SK-N-SH treated with all-trans-retinoic acid at 6 μM for 48 hours (cell line): ENCODE results near the gene ELFN2.

Source experiments
- ARNTL ChIP-seq: fragments of 450-650 bp; formaldehyde crosslinking; IDR thresholded peaks from 2 replicates; pipeline ENCODE4 v1.5.0; 2020; ENCODE audit warnings: low read depth, mild to moderate bottlenecking, moderate library complexity, borderline replicate concordance
- BACH2 ChIP-seq: fragments of 250-450 bp; sonication (Bioruptor Pico); IDR thresholded peaks from 2 replicates; pipeline ENCODE4 v1.9.0; 2021; ENCODE audit warnings: mild to moderate bottlenecking, borderline replicate concordance
- CREB5 ChIP-seq: fragments of 250-450 bp; sonication (Bioruptor Pico); IDR thresholded peaks from 2 replicates; pipeline ENCODE4 v1.5.1; 2020; ENCODE audit warnings: low read depth, mild to moderate bottlenecking, moderate library complexity
- ESRRG ChIP-seq: fragments of 250-450 bp; sonication (Bioruptor Pico); IDR thresholded peaks from 2 replicates; pipeline ENCODE4 v1.6.1; 2021; ENCODE audit warnings: mild to moderate bottlenecking
- GLIS3 ChIP-seq: fragments of 250-450 bp; sonication (Bioruptor Pico); IDR thresholded peaks from 2 replicates; pipeline ENCODE4 v1.5.0; 2020; ENCODE audit warnings: mild to moderate bottlenecking, moderate library complexity
- TOX ChIP-seq: fragments of 250-450 bp; sonication (Bioruptor Pico); IDR thresholded peaks from 2 replicates; pipeline ENCODE4 v1.8.0; 2021; ENCODE audit warnings: mild to moderate bottlenecking, moderate library complexity, borderline replicate concordance
- TSHZ2 ChIP-seq: fragments of 250-450 bp; sonication (Bioruptor Pico); IDR thresholded peaks from 2 replicates; pipeline ENCODE4 v1.5.0; 2020; ENCODE audit warnings: mild to moderate bottlenecking, moderate library complexity
- ZFP3 ChIP-seq: fragments of 250-450 bp; sonication (Bioruptor Pico); IDR thresholded peaks from 2 replicates; pipeline ENCODE4 v1.5.0; 2020; ENCODE audit warnings: mild to moderate bottlenecking, moderate library complexity
- ZFP30 ChIP-seq: fragments of 450-650 bp; formaldehyde crosslinking; IDR thresholded peaks from 2 replicates; pipeline ENCODE4 v1.5.0; 2022; ENCODE audit warnings: mild to moderate bottlenecking, moderate library complexity
- ZNF70 ChIP-seq: fragments of 450-650 bp; formaldehyde crosslinking; IDR thresholded peaks from 2 replicates; pipeline ENCODE4 v1.5.0; 2020; ENCODE audit warnings: mild to moderate bottlenecking, moderate library complexity
- ZNF8 ChIP-seq: fragments of 450-650 bp; formaldehyde crosslinking; IDR thresholded peaks from 2 replicates; pipeline ENCODE4 v1.5.0; 2020; ENCODE audit warnings: mild to moderate bottlenecking, moderate library complexity
- TF ChIP-seq, protein P1 (sequence below): fragments of 250-450 bp; sonication (Bioruptor Pico); IDR thresholded peaks from 2 replicates; pipeline ENCODE4 v1.8.0; 2021; ENCODE audit warnings: low read depth, mild to moderate bottlenecking, moderate library complexity, borderline replicate concordance
- TF ChIP-seq, protein P2 (sequence below): fragments of 250-450 bp; sonication (Bioruptor Pico); IDR thresholded peaks from 2 replicates; pipeline ENCODE4 v1.5.1; 2021; ENCODE audit warnings: mild to moderate bottlenecking, moderate library complexity
- TF ChIP-seq, protein P3 (sequence below): fragments of 250-450 bp; sonication (Bioruptor Pico); IDR thresholded peaks from 2 replicates; pipeline ENCODE4 v1.8.0; 2020; ENCODE audit warnings: mild to moderate bottlenecking, moderate library complexity, borderline replicate concordance

DNA sequence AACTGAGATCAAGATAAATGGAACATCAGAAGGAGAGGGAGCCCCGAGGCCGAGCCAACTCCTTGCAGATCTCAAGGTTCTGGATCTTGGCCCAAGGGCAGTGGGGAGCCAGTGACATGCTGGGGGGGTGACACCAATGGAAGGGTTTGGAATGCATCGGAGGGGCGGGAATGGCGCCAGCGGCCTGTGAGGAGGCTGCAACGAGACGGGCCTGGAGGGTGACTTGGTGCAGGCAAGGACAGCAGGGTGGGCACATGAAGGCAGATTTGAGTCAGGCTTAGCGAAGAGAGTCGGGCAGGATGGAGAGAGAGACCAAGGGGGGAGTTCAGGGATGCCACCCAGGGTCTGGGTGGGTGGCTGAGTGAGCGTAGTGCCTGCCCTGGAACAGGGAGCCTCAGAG, 23.2 kb downstream of the ELFN2 start:
- TF ChIP-seq BACH2 (CRISPR knock-in tag), result no peak
- TF ChIP-seq ZFP30, result no peak
- TF ChIP-seq, protein P1, sequence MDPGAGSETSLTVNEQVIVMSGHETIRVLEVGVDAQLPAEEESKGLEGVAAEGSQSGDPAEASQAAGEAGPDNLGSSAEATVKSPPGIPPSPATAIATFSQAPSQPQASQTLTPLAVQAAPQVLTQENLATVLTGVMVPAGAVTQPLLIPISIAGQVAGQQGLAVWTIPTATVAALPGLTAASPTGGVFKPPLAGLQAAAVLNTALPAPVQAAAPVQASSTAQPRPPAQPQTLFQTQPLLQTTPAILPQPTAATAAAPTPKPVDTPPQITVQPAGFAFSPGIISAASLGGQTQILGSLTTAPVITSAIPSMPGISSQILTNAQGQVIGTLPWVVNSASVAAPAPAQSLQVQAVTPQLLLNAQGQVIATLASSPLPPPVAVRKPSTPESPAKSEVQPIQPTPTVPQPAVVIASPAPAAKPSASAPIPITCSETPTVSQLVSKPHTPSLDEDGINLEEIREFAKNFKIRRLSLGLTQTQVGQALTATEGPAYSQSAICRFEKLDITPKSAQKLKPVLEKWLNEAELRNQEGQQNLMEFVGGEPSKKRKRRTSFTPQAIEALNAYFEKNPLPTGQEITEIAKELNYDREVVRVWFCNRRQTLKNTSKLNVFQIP (CRISPR knock-in tag), result no peak
- TF ChIP-seq, protein P2, sequence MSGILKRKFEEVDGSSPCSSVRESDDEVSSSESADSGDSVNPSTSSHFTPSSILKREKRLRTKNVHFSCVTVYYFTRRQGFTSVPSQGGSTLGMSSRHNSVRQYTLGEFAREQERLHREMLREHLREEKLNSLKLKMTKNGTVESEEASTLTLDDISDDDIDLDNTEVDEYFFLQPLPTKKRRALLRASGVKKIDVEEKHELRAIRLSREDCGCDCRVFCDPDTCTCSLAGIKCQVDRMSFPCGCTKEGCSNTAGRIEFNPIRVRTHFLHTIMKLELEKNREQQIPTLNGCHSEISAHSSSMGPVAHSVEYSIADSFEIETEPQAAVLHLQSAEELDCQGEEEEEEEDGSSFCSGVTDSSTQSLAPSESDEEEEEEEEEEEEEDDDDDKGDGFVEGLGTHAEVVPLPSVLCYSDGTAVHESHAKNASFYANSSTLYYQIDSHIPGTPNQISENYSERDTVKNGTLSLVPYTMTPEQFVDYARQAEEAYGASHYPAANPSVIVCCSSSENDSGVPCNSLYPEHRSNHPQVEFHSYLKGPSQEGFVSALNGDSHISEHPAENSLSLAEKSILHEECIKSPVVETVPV (CRISPR knock-in tag), result no peak
- TF ChIP-seq ESRRG, result no peak
- TF ChIP-seq, protein P3, sequence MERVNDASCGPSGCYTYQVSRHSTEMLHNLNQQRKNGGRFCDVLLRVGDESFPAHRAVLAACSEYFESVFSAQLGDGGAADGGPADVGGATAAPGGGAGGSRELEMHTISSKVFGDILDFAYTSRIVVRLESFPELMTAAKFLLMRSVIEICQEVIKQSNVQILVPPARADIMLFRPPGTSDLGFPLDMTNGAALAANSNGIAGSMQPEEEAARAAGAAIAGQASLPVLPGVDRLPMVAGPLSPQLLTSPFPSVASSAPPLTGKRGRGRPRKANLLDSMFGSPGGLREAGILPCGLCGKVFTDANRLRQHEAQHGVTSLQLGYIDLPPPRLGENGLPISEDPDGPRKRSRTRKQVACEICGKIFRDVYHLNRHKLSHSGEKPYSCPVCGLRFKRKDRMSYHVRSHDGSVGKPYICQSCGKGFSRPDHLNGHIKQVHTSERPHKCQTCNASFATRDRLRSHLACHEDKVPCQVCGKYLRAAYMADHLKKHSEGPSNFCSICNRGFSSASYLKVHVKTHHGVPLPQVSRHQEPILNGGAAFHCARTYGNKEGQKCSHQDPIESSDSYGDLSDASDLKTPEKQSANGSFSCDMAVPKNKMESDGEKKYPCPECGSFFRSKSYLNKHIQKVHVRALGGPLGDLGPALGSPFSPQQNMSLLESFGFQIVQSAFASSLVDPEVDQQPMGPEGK (CRISPR knock-in tag), result no peak
- TF ChIP-seq CREB5 (CRISPR knock-in tag), result no peak
- TF ChIP-seq ZNF70, result no peak
- TF ChIP-seq GLIS3 (CRISPR knock-in tag), result no peak
- TF ChIP-seq ZFP3 (CRISPR knock-in tag), result no peak
- TF ChIP-seq TOX, result no peak
- TF ChIP-seq TSHZ2 (CRISPR knock-in tag), result no peak
- no peak for TF ChIP-seq ARNTL (CRISPR knock-in tag)
- no peak for TF ChIP-seq ZNF8 (CRISPR knock-in tag)
